Activated CD8-positive, alpha-beta memory T cell treated with anti-CD3 and anti-CD28 coated beads, Interleukin-2, amount 50 U/mL, for 48 hours (primary cell): ENCODE results near the gene NHLRC3.
"Not testable (repeated sequence)": the region's sequence is repeated elsewhere in the genome, so short reads cannot be mapped to it uniquely, and the experiment has no call there.

Experiments used
- DNase-seq: peaks from one replicate; pipeline ENCODE4 v3.0.0-alpha.2; 2020

The NHLRC3 gene, protein sequence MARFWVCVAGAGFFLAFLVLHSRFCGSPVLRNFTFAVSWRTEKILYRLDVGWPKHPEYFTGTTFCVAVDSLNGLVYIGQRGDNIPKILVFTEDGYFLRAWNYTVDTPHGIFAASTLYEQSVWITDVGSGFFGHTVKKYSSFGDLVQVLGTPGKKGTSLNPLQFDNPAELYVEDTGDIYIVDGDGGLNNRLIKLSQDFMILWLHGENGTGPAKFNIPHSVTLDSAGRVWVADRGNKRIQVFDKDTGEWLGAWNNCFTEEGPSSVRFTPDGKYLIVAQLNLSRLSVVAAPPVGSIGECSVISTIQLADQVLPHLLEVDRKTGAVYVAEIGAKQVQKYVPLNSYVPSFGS

DNA sequence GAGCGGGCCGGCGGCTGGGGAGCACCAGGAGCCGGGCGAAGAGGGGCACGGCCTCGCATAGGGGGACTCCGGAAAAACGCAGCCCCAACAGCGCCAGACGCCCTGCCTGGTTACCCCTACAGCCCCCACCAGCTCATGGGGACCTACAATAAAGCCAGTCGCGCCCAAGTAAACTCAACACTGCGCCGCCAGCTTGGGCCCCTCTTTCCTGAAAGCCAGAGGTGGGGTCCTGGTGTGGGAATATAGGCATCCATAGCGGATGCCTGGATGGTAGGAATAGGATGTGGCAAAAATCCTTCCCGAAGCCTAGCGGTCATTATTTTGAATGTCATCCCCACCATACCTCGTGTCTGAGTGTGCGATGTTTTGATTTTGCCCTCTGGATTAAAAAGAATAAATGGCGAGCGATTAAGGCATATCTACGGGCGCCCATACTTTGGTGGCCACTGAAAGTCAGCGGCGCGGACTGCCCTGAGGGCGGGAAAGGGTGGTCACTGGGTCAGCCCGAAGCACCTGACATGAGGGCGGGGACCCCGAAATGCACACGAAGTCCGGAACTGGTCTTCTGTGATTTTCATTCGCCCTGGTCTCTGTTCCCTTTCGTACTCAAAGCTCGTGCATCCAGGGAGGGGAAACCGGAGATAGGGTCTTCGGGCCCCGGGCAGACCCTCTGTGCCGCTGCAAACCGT is at the start of gene NHLRC3, which contains the start of gene PROSER1:
NHLRC3 (plus strand) TSS at position 577 of the 689 bp plus-strand sequence. CDS start 184 bp downstream, outside the sequence.
PROSER1 (minus strand) TSS at position 210 of the 689 bp plus-strand sequence. CDS start 847 bp downstream, outside the sequence.
- DNase-seq = peak; percentile 88

DNA sequence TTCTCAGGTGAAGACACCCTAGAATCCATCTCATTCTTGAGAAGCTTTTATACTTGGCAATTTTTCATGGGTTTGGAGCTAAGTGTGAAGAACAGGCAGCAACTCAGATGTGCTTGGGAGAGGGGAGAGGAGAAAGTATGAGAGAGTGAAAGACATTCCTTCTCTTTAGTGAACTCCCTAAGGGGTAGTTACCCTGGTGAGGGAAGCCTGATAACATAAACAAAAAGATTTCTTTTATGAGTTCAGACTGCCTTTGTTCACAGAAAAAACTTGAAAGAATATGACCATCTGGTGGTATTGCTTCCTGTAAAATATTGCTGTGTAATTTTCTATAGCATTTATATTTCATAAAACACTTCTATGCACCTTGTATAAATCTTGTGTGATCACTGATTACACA is 47.6 kb upstream of the NHLRC3 start, which contains the start of gene STOML3:
STOML3 (minus strand) TSS at position 139 of the 400 bp plus-strand sequence; CDS start at position 29, 110 bp downstream.
- no peak for DNase-seq

DNA sequence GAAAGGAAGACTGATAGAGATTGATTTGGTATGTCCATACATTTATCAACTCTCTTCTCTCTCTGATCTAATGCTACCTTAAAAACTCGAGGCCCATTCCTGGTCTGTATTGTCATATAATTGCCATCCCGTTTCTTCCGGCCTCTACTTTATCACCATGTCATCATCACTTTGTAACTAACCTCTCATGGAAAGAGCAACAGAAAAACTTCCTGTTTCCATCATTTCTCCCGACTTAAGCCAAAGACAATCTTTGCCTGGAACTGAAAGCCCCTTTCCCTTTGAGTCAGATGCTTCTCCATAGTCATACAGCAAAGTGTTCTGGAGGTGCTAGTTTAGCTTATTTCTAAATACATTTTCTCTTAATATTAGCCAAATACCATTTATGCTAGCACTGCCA is 44.9 kb upstream of the NHLRC3 start:
- no peak for DNase-seq

DNA sequence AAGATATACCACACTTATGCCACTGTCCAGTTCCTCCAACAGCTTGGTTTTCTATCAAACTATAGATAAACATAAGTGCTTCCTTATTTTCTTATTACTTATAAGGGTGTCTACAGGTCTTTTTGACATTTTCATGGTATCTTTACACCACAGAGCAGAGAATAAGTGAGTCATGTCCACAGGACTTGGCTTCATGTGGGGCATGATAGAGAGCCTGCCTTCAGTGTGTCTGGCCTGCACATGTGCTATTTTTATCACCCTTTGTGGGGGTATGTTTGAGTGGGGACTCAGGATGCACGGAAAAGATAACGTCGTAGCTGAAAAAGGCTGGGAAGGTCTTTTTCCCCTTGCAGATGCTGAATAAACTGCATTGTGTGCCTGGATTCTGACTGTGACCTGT is 39.5 kb upstream of the NHLRC3 start:
- no peak for DNase-seq

DNA sequence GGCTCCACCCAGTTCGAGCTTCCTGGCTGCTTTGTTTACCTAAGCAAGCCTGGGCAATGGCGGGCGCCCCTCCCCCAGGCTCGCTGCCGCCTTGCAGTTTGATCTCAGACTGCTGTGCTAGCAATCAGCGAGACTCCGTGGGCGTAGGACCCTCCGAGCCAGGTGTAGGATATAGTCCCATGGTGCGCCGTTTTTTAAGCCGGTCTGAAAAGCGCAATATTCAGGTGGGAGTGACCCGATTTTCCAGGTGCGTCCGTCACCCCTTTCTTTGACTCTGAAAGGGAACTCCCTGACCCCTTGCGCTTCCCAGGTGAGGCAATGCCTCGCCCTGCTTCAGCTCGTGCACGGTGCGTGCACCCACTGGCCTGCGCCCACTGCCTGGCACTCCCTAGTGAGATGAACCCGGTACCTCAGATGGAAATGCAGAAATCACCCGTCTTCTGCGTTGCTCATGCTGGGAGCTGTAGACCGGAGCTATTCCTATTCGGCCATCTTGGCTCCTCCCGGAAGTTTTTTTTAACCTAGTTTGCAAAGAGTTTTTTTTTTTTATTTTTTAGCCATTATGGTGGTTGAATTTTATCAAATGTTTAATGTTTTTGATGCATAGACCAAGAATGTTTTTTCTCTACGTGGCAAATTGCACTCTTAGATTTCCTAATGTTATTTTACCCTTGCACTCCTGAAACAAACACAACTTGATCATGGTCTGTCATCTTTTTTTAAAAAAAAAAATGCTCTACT is 31.7 kb upstream of the NHLRC3 start:
- DNase-seq = not testable (repeated sequence)

DNA sequence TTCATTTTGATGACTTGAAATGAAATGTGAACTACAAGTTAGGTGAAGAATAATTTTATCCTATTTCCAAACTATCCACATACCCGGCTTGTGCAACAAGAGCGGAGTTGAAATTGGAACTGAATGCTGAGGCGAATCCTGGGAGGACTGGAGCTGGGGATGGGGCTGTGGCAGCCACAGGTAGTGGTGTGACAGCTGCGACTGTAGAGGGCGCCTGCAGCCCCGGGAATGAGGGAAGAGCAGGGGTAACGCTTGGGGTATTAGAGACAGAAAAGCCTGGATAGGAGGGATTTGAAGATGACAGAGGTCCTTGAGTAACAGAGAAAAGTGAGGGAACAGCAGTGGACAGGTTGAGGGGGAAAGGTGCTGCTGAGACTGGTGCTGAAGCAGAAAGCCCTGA is 25.6 kb upstream of the NHLRC3 start:
- no peak for DNase-seq

DNA sequence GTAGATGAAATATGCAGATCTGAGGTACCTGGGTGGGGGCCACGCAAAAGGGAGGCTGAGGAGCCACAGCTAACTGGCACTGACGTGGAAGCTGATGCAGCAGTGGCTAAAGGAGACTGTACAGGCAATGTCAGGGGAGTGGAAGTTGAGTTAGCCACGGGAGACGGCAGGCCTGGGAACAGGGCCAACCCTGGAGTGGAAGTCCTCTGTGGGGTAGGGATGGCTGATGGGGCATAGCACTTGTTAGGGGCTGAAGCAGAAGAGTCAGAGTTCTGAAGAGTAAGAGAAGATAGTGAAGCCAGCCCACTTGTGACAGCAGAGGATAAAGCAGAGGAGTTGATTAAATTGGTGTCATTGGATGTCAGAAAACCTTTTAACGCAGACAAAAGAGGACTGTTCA is 24.8 kb upstream of the NHLRC3 start:
- no peak for DNase-seq

DNA sequence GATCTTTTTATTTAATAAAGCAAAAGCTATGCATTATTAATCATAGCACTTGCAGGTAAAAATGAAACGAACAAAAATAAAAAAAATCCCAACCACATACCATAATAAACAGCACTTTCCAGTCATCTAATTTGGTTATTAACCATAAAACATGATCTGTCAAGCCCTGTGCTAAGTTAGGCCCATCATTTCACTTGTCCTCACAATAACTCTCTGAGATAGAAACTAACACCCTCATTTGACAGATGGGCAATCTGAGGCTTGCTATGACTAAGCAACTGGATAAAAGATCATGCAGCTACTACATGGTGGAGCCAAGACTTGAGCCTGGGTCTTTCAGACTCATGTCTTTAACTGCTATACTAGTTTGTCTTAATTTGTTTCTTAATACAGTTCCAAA is 22.2 kb upstream of the NHLRC3 start:
- no peak for DNase-seq

DNA sequence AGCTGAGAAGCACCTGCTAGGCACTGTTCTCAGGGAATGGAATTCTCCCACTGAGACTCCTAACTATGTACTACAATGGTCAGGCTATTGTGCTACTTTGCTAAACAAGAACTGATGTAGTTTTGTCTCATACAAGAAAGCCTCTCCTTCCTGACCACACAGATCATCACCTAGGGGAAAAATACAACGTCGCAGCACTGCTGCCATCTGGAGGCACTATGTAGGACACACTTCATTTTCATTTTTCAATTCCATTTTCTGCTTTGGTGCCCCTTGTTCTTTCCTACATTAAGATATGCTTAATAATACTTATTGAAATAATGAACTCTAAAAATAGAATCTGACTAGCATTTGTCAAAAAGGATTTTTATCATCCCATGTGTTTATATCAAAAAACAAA is 21.5 kb upstream of the NHLRC3 start:
- no peak for DNase-seq

DNA sequence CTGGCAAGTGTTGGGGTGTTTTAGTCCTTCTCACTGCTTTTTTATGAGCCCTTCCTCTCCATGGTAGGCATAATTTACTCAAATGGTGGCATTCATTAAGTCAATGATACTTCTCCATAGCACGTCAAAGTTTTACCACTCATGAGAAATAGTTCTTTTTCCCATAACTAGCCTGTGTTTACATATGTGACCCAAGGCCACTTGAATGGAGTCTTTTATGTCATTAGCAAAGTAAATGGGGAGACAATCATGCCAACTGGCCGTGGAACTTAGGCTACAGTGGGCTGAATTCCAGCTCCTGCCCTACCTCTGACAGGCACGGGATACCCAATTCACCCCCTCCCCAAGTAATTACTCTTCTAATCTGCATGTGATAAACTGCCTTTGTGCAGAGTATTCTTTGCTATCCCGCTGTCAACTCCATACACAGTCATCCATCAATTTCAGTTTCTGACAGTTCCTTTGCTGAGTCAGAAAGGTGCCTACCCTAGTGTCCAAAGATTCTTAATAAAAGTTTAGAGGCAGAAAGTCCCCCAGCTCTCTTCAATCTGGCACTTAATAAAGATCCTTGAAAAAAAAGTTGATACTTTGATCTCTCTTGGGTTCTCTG is 17.3 kb upstream of the NHLRC3 start:
- DNase-seq = no peak

DNA sequence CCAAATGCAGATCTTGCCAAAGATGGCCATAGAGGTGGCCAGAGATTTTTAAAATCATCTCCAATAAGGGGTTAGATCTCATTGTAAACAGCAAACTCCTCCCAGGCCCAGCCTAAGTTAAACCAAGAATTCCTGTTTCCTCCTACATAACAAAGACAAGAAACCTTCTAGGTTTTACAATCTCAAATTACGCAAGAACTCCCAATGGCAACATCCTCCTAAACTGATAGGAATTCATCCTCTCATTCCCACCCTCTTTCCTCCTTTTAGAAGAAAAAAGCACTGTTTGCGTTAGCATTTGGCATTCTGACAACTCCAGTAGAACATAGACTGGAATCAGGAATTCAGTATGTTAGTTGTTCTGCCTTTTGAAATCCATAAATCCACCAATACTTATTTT is 14.9 kb upstream of the NHLRC3 start:
- DNase-seq = no peak

DNA sequence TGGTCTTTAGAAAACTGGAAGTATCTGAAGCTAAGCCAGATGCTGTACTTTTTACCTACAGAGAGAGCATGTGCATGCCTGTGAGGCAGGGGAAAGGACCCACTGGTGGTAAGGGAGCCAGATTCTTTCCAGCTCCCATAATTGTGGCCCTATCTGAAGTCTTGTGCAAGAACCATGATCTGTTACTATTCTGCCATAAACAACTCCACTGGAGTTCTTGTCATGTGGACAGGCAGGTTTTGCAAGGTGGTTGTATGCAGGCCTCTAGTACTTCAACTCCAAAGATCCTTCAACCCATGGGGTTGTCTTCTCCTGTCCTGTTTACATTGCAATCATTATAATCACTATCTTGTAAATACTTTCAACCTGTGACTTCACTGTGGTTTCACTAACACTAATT is 14.5 kb upstream of the NHLRC3 start:
- DNase-seq = no peak

DNA sequence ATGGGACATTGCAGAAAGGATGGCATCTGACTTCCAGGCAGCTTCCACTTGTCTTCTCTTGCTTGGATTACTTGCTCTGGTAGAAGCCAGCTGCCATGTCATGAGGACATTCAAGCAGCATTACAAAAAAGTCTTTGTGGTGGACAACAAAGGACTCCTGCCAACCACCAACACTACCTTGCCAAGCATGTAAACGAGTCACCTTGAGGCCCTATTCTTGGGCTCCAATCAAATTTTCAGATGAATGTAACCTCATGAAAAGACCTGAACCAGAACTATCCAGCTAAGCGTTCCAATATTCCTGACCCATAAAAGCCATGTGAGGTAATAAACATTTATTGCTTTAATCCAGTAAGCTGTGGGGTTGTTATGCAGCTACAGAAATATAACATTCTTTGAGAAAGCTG is 12.8 kb upstream of the NHLRC3 start:
- DNase-seq = no peak

DNA sequence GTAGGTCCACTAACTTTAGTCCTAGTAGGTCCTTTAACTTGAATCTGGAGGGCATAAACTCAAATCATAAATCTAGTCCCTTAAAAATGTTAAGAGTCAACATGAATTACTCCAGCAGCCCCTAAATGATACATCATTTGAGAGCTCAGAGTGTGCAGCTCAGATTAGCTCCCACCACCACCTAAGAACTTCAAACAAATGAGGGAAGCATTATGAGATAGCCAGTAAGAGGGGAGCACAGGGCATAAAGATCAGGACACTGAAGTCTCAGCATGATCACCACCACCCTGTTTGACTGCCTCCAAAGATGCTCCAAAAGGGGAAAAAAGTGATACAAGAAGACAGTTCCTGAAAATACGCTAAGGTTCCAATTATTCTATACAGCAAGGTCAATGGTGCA is 6.1 kb upstream of the NHLRC3 start:
- DNase-seq = no peak

DNA sequence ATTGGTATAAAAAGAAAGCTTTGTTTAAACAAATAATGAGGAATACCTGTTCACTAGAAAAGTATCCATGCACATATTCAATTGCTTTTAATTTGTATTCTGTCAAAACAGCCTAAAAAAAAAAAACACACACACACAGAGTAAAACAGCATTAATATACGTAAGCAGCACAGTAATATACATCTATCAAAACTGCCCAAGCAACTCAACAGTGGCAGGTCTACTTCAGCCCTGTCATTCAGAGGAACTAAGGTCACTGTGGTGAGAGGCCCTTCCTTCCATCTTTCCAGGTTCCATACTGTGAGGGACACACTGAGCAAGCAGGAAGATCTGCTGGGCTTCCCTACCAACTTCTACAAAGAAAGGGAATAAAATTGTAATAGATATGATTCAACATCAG is 4.2 kb upstream of the NHLRC3 start:
- no peak for DNase-seq

DNA sequence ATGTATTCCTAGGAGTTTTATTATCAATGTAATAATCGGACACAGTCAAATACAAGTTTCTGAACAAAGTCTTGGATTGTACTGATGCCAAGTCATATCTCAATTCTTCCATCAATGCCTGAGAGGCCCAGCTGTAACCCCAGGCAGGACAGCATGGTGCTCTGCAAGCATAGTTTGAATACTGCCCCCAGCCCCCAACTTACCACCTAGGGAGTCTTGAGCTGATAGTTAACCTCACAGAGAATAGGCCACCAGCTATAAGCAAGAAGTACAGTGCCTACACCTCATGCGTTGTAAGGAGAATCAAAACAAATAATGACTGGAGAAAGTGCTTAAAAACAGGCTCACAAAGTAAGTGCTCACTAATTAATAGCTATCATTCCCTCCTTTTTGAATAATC is 3.1 kb upstream of the NHLRC3 start:
- no peak for DNase-seq

DNA sequence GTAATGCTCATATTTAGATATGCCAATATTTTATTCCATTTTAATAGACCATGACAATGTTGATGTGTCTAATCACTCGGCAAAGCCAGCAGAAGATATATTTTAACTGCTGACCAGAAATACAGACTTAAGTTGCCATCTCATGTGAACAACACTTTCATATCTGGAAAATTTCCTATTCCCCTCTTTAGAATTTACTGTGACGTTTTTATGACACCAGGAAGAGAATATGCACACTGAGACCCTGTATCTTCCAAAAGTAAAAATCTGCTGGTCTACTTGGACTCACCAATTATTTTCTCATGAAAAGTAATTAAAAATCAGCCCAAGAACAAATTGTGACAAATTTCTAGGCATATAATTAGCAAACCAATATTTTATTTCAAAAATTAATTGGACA is 2.5 kb upstream of the NHLRC3 start:
- no peak for DNase-seq

DNA sequence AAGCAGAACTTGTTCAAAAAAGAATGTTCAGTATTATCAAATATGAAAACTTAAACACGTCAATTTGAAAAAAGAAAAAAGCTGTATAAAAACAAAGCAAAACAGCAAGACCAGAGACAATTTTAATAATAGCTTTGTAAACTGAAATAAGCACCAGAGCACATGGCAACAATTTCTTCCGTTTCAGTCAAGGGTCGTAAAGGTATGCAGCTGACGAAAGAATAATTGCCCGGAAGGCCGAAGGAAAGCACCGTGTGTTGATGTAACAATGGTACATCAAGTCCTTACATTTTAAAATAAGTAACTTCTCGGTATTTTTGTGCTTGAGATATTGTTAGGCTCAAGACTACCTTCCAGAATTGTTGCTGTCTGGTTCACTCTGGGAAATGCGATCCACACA is 2.0 kb upstream of the NHLRC3 start:
- DNase-seq = no peak

DNA sequence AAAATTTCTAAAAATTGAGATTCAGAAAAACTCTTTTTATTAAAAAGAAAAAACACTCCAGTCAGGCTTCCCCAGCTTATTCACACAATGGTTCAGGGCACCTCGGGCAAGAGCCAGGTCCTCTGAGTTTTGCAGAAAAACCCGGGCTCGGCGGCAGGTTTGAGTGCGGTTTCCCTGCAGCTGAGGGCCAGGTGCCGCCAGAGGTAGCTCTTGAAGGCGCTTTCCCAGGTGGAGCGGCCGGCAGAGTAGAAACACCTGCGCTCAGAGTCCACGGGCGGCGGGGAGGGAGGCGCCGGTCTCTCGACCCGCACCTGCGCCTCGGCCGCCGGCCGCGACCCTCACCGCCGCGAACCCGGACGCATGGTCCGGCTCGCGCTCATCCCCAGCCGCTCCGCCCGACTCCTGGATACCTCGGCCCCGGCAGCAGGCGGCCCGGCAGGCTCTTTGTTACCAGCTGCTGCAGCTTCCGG is 811 bp upstream of the NHLRC3 start:
- no peak for DNase-seq

DNA sequence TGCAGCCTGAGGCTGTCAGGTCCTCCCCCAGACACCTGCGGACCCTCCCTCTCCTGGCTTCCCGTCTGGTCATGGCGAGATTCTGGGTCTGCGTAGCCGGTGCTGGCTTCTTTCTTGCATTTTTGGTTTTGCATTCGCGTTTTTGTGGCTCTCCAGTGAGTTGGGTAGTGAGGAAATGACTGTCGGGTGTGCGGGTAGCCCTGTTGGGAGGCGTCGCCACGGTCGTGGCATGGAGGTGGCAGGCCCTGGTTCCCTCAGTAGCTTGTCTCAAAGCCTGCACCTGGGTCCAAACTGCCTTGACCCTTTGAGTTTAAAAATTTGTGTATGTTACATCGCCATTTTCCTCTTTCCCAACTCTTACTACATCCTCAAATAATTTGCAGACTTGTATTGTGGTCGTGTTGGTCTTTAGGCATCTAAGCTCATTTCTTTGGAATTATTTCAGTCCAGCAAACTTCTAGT is 344 bp downstream of the NHLRC3 start:
- DNase-seq = peak; percentile 78

DNA sequence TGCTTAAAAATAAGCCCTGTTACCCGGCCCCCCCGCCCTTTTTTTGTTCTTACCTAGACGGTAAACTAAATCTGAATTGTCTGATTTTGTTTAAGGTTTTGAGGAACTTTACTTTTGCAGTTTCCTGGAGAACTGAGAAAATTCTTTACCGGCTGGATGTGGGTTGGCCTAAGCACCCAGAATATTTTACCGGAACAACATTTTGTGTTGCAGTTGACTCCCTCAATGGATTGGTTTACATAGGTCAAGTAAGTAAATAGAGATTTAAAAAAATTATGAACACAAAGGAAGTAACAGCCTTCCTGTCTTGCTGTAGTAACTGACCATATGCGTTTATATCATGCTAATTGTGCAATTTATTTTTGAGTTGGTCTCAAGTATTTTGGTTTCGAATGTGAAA is 785 bp downstream of the NHLRC3 start:
- DNase-seq = no peak

DNA sequence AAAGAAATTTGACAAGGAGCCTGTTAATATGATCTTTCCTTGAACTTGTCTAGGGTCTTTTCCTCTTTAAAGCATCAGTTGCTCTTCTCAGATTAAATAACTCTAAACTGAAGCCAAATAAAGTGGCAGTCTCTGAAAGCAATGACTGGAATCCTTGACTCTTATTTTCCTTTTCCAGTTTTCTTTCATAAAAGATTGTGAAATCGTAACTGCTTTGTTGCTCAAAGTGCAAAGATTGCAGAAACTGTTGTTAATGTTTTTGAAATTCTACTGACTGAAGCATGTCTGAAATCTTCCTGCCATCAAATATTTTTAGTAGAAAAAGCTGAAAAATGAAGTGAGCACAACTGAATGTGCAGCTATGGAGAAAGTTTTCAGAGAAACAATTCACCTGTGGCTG is 1.9 kb downstream of the NHLRC3 start:
- no peak for DNase-seq

DNA sequence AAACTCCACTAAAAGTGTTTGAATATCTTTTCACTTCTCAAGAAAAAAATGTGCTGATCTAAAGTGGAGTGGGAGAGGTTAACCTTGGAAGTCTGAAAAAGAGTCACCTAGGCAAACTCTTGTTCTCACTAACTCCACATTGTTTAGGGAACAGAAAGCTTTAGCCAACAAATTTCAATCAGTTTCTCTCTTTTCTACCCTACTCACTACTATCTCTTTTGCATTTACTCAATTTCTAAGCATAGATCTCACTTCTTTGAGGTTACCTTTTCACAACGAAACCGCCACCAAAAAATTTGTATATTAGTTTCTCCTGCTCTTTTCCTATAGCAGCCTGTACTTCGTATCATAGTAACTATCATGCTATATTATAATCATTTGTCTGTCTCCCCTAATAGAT is 6.3 kb downstream of the NHLRC3 start:
- DNase-seq = no peak
